ENCODE data around the gene APBA2.

- TF ChIP-seq CTCF (IDR thresholded peaks at IDR 0.05 in 8 of 11, conservative IDR thresholded peaks at IDR 0.05 in 3 of 11) (no peak), POLR2A (IDR thresholded peaks at IDR 0.05) (no peak)
These were observed 236.7 kb downstream of the APBA2 start for GRCh38 chr15:29122506-29122905.
